HG03342 (cell line): ENCODE measurements around the gene COL4A2.
"Not testable (repeated sequence)": the region's sequence is repeated elsewhere in the genome, so short reads cannot be mapped to it uniquely, and the experiment has no call there.

Source experiments
- ATAC-seq: cut with Tn5 transposase; IDR thresholded peaks from one replicate; pipeline ENCODE4 v1.9.1; 2021; ENCODE audit warnings: mild to moderate bottlenecking, moderate library complexity; ENCODE audit not compliant: unreplicated experiment

COL4A2 gene

DNA sequence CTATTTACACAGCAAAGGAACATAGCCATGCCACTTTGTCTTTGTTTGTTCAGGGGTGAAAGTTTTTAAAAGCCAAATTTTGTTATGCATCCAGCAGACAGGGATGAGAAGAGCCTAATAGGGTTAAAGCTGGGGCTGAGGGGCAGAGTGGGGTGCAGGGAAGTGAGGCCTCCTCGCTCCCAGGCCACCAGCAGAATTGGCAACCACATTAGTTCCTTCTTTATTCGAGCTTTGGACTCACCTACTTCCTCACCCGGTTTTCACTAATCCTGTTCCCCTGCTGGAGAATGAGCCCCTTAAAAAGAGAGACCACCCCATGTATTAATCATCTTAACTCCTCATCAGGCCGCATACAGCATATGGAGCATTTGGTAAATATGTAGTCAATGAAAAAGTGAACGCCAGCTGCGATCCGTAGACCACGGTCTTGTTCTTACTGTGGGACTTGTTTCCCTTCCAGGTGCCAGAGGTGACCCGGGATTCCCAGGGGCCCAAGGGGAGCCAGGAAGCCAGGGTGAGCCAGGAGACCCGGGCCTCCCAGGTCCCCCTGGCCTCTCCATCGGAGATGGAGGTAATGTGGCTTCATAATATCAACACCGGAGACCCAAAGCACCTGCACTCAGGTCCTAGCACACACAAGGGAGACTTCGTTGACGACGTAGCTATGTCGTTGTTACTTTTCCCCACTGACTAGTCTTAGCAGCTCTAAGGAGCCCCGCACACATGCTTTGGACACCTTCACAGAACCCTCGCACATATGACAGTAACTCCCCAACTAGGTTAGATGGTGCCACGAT is 142.3 kb downstream of the COL4A2 start:
- ATAC-seq = no peak

DNA sequence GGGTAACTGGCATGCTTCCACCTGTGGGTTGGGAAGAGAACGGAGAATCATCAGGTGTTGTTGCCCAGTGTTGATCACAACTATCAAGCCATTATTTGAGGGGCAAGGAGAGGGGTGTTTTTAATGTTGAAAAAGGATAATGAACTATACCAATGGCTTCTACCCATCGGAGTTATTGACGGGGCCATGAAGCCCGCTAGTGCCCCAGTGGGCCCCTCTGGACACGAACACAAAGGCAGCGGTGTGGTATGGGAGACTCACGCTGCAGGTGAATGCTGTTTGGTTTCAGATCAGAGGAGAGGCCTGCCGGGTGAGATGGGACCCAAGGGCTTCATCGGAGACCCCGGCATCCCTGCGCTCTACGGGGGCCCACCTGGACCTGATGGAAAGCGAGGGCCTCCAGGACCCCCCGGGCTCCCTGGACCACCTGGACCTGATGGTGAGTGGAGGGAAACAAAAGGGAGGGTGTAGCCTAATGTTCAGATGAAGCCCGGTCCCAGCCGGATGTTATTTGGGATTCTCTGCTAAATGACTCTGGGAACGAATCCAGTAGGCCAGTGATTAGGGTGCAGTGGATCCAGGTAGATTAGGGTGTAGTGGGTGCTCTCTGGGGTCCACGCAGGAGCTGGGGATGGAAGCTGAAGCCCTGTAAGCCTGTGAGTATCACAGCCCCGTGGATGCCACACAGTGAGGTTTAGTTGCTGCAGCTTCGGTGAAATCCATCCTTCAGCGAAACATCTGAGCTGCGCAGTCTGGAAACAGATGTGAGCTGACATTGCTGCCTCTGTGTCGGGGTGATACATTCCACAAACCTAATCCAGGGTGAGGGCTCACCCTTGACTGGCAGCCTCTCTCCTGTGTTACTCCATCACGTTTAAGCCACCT is 143.2 kb downstream of the COL4A2 start:
- no peak for ATAC-seq

DNA sequence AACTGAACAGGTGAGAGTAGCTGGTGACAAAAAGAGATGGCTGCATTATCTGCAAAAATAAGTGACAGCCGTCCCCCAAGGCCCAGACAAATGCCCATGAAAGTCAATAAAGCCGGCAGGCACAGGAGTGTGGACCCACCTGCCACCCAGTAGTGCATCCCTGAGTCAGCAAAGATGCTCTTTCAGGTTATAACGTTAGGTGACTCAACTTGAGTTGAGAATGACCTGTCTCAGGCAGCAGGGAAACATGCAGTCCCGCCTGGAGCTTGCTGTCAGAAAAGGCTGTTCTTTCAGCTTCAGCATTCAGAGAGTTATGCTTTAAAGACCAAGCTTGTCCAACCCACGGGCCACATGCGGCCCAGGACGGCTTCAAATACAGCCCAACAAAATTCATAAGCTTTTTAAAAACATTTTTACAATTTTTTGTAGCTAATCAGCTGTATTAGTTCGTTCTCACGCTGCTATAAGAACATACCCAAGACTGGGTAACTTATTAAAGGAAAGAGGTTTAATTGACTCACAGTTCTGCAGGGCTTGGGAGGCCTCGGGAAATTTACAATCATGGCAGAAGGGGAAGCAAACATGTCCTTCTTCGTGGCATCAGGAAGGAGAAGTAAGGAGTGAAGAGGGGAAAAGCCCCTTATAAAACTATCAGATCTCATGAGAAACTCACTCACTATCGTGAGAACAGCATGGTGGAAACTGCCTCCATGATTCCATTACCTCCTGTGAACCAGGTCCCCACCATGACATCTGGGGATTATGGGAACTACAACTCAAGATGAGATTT is 144.1 kb downstream of the COL4A2 start:
- no peak for ATAC-seq

DNA sequence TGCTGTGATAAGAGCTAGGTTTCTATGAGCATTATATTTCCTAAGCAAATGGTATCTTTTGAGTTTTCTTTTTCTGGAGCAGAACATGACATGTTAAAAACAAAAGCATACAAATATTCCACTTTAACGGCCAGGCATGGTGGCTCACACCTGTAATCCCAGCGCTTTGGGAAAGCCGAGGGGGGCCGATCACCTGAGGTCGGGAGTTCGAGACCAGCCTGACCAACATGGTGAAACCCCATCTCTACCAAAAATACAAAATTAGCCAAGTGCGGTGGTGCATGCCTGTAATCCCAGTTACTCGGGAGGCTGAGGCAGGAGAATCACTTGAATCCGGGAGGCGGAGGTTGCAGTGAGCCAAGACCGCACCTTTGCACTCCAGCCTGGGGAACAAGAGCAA is 146.0 kb downstream of the COL4A2 start:
- ATAC-seq = not testable (repeated sequence)

DNA sequence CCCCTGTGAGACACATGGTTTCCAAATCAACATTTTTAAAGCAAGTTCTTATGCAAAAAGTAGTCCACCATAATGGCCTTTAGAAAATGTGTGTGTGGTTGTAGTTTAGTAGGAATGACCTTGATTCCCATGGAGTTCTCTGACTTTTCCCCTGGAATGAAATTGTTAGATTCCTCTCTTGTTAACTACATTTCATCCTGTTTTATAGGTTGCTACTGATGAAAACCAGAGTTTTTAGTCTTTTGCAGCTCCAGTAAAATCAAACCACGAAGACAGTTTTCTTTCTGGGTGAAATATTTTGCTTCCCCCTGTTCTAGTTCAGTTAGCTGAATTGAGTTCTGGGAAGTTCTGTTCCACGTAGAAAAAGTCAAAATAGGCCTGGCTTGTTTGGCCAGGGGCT is 146.7 kb downstream of the COL4A2 start:
- ATAC-seq = no peak

DNA sequence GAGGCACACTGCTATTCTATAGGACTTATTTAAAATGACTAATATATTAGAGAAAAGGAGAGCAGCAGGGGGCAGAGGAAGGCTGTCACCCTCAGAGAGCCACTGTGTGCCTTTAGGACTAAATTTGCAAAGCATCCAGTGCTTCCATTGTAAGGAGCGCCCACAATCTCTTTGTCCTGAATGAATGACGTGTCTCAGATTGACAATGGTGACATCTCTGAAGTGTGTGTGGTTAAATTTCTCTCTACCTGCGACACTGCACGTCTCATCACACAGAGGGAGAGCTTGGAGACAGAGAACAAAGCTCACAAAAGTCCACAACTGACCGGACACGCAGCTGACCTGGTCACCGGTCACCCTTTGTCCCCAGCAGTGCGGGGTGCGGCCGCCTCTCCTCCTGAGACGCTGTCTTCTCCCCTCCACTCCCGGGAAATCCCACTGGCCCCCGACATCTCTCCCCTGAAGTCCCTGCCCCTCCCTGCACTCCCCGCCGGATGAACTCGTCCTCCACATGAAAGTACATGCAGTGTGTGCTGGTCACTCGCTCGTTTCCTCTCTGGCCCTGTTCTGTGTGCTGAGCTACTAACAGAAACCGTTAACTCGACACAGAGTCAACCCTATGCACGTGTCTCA is 147.3 kb downstream of the COL4A2 start:
- no peak for ATAC-seq

DNA sequence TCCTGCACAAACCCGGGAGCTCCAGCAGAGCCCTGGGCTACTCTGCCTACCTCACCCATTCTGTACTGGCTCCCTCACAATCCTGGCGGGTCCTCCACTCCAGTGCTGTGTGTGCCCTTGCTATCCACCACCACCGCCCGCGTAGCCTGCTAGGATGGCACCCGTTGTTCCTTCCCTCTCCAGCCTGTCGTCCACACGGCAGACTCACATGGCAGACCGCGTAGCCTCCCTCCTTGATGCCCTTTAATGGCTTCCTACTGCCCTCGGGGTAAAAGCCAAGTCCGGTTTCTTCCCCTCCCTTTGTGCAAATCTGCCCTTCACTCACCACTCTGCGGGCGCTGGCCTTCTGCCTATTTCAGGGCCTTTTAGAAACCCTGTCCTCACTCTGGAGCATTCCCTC is 147.9 kb downstream of the COL4A2 start:
- ATAC-seq = no peak

DNA sequence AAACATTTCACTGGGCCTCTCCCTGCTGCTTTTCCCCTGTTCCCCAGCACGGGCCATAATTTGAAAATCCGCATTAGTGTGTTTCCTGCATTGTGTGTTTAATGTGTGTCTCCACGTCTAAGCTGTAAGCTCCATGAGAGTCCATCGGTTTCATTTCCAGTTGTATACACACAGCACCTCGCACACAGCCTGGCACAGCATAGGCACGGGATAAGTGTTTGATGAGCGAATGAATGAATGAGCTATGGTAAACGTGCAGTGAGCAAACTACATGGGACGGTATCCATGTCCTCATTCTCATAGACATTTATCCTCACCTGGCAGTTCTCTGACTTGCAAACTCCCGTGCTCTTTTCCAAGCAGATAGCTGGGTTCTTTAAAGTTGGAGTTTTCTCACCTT is 148.4 kb downstream of the COL4A2 start:
- no peak for ATAC-seq

DNA sequence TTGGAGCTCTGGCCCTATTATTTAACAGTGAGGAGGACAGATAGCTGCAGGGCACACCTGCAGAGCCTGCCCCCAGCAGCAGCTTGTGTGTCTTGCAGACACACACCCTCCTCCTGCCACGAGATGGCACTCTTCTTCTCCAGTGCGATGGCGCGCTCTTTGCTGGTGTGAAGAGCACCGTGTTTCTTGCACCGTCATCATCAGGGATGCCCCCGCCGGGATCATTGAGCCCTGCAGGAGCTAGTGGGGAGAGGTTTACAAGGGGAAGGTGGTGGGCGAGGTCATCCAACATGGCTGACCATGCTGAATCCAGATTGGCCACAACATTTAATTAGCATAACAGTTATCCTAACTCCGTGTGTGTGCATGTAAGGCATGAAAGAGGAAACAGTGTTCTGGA is 148.9 kb downstream of the COL4A2 start:
- peak; percentile 99 for ATAC-seq

DNA sequence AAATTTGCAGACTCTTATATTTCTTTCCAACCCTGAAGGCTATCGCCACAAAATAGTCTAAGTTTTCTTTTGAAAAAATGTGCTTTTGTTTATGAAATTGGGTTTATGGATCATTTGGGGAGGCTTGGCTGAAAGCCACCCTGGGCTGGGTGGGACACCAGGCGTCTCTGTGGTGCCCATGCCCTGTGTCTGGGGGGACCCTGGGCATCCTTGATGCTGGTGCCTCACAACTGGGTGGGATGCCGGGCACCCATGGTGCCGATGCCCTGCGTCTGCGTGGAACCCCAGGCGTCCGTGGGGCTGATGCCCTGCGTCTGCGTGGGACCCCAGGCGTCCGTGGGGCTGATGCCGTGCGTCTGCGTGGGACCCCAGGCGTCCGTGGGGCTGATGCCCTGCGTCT is 149.5 kb downstream of the COL4A2 start:
- no peak for ATAC-seq

DNA sequence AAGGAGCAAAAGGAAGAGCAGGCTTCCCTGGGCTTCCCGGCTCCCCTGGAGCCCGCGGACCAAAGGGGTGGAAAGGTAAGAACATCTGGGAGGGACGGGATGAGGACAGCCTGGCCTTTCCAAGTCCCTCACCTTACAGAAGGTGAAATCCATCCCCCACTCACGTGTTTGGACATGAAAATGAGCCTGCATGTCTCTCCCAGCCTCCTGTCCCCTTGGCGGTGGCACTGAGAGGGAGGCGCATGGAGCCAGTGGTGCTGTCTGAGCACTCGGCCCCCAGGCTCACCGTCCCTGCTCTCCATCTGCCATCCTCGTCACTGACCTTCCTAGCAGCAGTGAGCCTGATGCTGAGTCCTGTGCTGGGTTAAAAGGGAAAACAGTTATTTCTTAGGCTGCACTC is 150.3 kb downstream of the COL4A2 start:
- no peak for ATAC-seq

DNA sequence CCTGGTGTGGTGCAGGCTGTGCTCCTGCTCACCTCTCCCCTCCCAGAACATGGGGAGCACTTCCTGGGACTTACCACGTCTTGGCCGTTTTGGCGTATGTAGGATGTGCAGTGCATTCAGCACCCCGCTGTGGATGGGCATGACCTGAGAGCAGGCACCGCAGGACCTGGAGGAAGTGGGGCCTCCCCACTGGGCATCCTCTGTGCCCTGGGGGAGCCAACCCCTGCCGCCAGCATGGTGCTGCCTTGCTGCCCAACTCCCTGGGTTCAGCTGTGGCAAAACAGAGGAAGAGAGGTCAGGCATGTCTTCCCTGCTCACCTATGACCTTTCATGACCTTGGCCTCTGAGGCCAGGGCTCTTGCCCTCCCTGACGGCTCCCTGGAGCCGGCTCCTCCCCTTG is 150.9 kb downstream of the COL4A2 start:
- no peak for ATAC-seq

DNA sequence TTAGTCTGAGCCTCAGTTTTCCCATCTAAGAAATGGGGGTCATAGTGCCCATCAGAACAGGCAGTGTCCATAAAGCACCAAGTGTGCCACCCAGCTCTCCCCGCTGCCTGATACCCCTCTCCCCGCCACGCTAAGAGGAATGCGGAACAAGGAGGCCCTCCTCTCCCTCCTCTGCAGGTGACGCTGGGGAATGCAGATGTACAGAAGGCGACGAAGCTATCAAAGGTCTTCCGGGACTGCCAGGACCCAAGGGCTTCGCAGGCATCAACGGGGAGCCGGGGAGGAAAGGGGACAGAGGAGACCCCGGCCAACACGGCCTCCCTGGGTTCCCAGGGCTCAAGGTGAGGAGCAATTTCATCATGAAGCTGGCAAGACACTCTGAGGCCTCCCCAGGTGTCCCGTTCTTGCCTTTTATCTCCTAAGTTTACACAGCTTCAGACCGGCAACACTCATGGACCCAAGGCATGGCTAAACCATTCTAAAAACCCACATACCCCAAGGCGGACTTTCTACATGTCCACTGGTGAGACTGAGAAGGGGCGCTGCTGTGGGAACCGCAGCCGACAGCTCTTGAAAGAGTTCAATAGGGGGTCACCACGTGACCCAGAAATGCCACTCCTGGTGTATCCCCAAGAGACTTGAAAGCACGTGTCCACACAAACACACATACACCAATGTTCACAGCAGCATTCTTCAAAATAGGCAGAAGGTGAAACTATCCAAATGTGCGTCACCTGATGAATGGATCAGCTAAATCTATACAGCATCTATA is 151.7 kb downstream of the COL4A2 start:
- ATAC-seq = no peak

DNA sequence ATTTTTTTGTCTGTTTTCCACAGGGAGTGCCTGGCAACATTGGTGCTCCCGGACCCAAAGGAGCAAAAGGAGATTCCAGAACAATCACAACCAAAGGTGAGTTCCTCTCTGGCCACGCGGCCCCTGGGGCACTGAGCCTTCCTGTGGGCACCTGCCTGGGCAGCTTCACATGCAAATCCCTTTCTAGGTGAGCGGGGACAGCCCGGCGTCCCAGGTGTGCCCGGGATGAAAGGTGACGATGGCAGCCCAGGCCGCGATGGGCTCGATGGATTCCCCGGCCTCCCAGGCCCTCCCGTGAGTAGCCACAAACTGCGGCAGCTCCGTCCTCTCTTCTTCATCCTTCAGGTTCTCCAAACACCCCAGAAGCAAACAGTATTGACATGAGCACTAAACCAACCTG is 155.0 kb downstream of the COL4A2 start:
- no peak for ATAC-seq

DNA sequence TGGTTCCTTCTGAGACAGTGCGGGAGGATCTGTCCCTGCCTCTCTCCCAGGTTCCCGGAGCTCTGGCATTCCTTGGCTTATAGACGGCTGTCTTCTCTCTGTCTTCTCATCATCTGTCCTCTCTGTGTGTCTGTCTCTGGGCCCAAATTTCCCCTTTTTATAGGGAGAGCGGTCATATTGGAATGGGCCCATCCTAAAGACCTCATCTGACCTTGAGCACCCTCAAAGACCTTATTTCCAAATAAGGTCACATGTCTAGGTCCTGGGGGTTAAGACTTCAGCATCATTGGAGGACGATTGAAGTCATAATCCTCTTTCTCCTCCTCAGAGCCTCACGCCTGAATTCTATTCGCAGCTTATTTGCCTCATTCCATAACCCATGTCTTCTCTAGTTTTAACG is 156.1 kb downstream of the COL4A2 start:
- ATAC-seq = no peak

DNA sequence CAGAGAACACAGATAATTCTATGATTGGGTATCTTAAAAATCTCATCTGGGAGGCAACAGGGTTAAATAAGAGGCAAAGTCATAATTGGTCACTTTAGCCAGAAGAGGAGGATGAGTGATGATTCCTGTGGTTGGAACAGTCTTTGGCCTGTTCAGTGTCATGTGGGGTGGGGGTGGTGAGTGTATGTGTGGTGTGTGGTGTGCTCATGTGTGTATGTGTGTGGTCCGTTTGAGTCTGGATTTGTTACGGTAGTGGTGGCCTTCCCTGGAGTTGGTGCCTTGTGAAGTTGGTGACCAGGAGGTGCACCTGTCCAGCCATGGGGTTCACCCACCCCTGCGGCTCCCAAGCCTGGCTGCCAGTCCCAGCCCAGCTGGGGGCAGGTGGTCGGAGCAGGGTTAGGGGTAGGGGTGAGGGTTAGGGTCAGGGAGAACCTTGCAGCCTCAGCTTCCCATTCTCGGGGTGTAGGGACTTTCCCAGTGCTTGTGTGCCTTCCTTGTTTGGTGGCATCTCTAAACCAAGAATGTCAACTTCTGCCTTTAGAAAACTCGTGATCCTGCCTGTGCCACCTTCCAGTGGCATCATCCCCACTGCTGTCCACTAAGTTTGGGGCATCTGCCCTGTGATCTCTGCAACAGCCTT is 156.9 kb downstream of the COL4A2 start:
- ATAC-seq = no peak

DNA sequence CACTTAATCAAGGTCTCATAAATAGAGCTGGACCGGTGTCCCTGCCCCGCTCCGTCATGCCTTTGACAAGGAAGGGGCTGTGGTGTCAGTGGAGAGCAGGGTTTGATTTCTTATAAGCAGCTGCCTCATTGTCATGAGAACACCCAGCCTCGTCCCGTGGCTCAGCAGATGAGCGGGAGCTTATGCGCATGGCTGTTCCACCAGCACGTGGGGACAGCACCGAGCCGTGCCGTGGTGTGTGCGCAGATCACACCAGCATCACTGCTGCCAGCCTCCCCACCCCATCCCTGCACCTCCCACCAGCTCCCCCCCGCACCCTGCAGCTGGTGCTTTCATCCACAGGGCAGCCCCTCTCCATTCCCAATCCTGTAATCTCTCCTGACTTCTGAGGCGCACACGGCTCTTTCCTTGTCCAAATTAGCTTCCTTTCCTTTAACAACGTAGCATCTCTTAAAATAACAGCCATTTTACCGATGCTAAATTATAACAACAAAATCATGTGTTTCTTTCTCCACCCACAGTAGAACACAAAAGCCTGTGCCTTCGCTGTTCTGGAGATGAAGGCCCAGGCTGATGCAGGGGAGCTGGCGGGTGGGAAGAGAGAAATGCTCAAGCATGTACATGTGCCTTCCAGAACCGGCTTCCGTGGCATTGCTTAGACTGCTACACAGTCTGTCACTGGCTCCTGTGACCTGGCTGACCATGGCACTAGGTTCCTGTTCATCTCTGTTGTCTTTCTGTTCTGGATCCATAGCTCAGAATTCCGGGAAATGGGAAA is 157.7 kb downstream of the COL4A2 start:
- no peak for ATAC-seq

DNA sequence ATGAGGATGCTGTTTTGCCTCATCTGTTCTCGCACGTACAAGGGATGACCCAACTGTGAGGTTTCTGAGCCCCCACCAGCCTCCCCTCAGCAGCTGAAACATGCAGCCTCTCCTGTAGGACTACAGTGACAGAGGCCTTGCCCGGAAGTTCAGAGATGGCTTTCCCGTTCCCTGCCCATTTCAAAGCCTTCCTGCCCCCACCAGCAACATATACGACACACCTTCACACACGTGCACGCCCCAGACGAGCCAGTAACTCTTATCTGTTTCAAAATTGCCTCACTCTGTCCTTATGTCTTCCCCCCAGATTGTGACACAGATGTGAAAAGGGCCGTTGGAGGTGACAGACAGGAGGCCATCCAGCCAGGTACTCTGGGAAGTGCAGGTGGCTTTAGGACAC is 158.6 kb downstream of the COL4A2 start:
- ATAC-seq = no peak
